ENCODE data around the gene KLKB1. TPM values are rescaled to one million over a fixed set of nuclear protein-coding genes. Genes with fewer than 3 reads are reported as not detected.

The KLKB1 gene
- total RNA-seq, 1 experiment from 2014 or later: not detected

DNA sequence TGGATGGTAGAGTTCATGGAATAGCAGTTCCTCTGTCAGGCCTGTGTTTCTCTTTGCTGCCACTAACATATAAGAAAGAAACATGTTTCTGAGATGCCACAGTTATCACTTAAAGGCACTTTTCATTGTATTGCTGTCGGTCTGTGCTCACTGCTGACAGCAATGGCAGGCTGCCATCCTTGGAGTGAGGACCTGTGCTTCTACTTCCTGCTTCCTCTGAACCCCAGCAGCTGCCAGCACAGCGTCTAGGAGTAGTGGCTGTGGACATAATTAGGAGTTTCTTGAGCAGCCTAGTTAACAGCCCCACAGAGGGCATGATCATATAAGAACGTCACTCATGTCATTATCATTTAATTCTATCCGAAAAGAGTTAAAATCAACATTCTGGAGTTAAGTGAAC is 69.2 kb downstream of the KLKB1 start:
- H3F3A ChIP-seq (ENCODE audit: insufficient read depth, low read depth): no peaks in the 10 kb centered on the region
- H3K27ac ChIP-seq: no peak overlapping the region
- no peak for DNase-seq
- no peaks in the 10 kb centered on the region for H3K9me2 ChIP-seq (ENCODE audit: insufficient read depth)
- no peak overlapping the region for H3K4me2 ChIP-seq
- no peaks in the 10 kb centered on the region for H4K20me1 ChIP-seq (ENCODE audit: insufficient read depth)
- intact Hi-C loops (cut with micrococcal nuclease; ENCODE audit: unreplicated experiment): loop anchor here (5.0 kb wide), 1 partner anchor 431 kb away; no protein-coding TSS in a partner anchor
- TF ChIP-seq, protein P1, sequence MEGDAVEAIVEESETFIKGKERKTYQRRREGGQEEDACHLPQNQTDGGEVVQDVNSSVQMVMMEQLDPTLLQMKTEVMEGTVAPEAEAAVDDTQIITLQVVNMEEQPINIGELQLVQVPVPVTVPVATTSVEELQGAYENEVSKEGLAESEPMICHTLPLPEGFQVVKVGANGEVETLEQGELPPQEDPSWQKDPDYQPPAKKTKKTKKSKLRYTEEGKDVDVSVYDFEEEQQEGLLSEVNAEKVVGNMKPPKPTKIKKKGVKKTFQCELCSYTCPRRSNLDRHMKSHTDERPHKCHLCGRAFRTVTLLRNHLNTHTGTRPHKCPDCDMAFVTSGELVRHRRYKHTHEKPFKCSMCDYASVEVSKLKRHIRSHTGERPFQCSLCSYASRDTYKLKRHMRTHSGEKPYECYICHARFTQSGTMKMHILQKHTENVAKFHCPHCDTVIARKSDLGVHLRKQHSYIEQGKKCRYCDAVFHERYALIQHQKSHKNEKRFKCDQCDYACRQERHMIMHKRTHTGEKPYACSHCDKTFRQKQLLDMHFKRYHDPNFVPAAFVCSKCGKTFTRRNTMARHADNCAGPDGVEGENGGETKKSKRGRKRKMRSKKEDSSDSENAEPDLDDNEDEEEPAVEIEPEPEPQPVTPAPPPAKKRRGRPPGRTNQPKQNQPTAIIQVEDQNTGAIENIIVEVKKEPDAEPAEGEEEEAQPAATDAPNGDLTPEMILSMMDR (conservative IDR thresholded peaks at IDR 0.05): no peak
- no peak for TF ChIP-seq EZH2 (IDR thresholded peaks at IDR 0.05; ENCODE audit: low read depth)
- no TSS peak for BruUV-seq (replicated peaks)
- no peaks in the 10 kb centered on the region for H3K36me3 ChIP-seq (ENCODE audit: low read depth)
- no peaks in the 10 kb centered on the region for H3K4me1 ChIP-seq (replicated peaks; ENCODE audit: insufficient read depth)
- ChIA-PET POLR2A (ENCODE audit: unreplicated experiment) (no interaction called here), CTCF (no interaction called here)
- H3K27me3 ChIP-seq (ENCODE audit: insufficient read depth, low read depth): peaks cover 17% of the 10 kb centered on the region
- no peak overlapping the region for H3K4me3 ChIP-seq
- H3K79me2 ChIP-seq (ENCODE audit: low read depth): no peaks in the 10 kb centered on the region
- no peak overlapping the region for H2AFZ ChIP-seq
- H3K9me3 ChIP-seq (ENCODE audit: insufficient read depth, low read depth): no peaks in the 10 kb centered on the region

DNA sequence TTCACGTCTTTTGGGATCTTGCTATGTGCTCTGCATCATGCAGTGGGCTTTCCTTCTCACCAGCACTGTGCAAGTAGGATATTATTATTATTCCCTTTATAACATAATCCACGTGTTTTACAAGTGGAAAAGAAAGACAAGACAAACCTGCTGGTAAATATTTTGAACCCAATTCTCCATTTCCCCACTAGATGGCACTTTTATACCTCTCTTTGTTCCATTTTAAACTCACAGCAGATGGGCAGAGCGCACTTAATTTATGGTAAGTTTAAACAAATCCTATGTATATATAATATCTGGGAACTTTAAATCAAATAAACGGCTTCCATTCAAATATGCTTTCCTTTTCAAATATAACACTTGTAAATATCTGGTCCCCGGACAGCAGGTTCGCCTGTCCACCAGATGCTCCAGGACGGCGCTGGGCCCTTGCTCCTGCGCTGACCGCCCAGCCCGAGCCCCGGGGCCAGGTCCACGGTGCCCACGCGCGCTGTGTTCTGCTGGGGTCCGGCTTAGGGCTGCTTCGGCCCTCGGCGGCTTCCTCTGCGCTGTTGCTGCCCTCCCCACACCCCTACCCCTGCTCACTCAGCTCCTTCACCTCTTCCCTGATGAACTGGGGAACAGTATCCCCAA is 69.8 kb downstream of the KLKB1 start:
- DNase-seq: no peak
- H3K4me3 ChIP-seq: no peak overlapping the region
- peaks cover 14% of the 10 kb centered on the region for H3K27me3 ChIP-seq (ENCODE audit: insufficient read depth, low read depth)
- CTCF ChIA-PET: interaction anchor here (0.6 kb wide), 1 partner anchor 235 kb away, joined by 3 read pairs; no protein-coding TSS in a partner anchor
- no peaks in the 10 kb centered on the region for H3K4me1 ChIP-seq (replicated peaks; ENCODE audit: insufficient read depth)
- H3K27ac ChIP-seq: no peak overlapping the region
- no peak overlapping the region for H2AFZ ChIP-seq
- no peaks in the 10 kb centered on the region for H3K9me3 ChIP-seq (ENCODE audit: insufficient read depth, low read depth)
- H3K36me3 ChIP-seq (ENCODE audit: low read depth): no peaks in the 10 kb centered on the region
- no TSS peak for BruUV-seq (replicated peaks)
- no peak for TF ChIP-seq EZH2 (IDR thresholded peaks at IDR 0.05; ENCODE audit: low read depth)
- TF ChIP-seq, protein P1 (conservative IDR thresholded peaks at IDR 0.05): peak; percentile 67
- no peaks in the 10 kb centered on the region for H3K9me2 ChIP-seq (ENCODE audit: insufficient read depth)
- H3K4me2 ChIP-seq: no peak overlapping the region
- H4K20me1 ChIP-seq (ENCODE audit: insufficient read depth): no peaks in the 10 kb centered on the region
- POLR2A ChIA-PET (ENCODE audit: unreplicated experiment): no interaction called here
- intact Hi-C loops (cut with micrococcal nuclease; ENCODE audit: unreplicated experiment): loop anchor here (1.0 to 5.0 kb wide), 2 partner anchors 290 to 430 kb away; no protein-coding TSS in a partner anchor
- no peaks in the 10 kb centered on the region for H3K79me2 ChIP-seq (ENCODE audit: low read depth)
- H3F3A ChIP-seq (ENCODE audit: insufficient read depth, low read depth): no peaks in the 10 kb centered on the region

DNA sequence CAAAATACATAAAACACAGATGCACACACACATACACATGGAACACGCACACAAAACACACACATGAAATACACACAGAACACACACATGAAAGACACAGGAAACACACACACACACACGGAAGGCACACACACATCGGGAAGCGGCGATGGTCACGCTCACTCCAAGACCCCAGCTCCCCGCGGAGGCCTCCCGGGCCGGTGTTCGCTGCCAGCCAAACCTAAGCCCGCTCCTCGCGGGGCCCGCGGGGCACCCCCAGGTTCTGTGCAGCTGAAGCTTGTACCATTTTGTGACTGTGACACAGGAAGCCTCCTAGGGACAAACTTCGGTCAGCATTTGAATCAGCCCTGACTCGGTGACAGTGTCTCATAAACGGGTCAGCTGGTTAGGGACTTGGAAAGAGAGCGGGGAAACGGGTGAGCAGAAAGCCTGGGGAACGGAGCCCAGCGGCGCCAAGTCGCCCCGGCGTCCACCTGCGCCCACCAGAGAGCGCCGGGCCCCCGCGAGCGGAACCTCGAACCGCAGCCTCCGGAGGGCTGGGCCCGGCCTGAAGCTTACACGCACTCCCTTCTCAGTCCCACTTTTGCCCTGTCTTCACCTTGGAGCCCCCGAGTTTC is 70.8 kb downstream of the KLKB1 start:
- no peak overlapping the region for H2AFZ ChIP-seq
- intact Hi-C loops (cut with micrococcal nuclease; ENCODE audit: unreplicated experiment): loop anchor here (5.0 kb wide), 1 partner anchor 429 kb away; no protein-coding TSS in a partner anchor
- H3K79me2 ChIP-seq (ENCODE audit: low read depth): no peaks in the 10 kb centered on the region
- H3K9me2 ChIP-seq (ENCODE audit: insufficient read depth): no peaks in the 10 kb centered on the region
- no peaks in the 10 kb centered on the region for H3K4me1 ChIP-seq (replicated peaks; ENCODE audit: insufficient read depth)
- TF ChIP-seq, protein P1 (conservative IDR thresholded peaks at IDR 0.05): no peak
- no peak for TF ChIP-seq EZH2 (IDR thresholded peaks at IDR 0.05; ENCODE audit: low read depth)
- no peaks in the 10 kb centered on the region for H3K9me3 ChIP-seq (ENCODE audit: insufficient read depth, low read depth)
- H4K20me1 ChIP-seq (ENCODE audit: insufficient read depth): no peaks in the 10 kb centered on the region
- H3K4me3 ChIP-seq: no peak overlapping the region
- H3K27ac ChIP-seq: no peak overlapping the region
- no peaks in the 10 kb centered on the region for H3F3A ChIP-seq (ENCODE audit: insufficient read depth, low read depth)
- H3K27me3 ChIP-seq (ENCODE audit: insufficient read depth, low read depth): peaks cover 17% of the 10 kb centered on the region
- DNase-seq: no peak
- H3K36me3 ChIP-seq (ENCODE audit: low read depth): no peaks in the 10 kb centered on the region
- POLR2A ChIA-PET (ENCODE audit: unreplicated experiment): no interaction called here
- CTCF ChIA-PET: no interaction called here
- no TSS peak for BruUV-seq (replicated peaks)
- H3K4me2 ChIP-seq: no peak overlapping the region

Data from PC-9 (cell line).